Measurements from ENCODE around the gene MAFG.

- TF ChIP-seq CTCF (IDR thresholded peaks at IDR 0.05) = no peak
- TF ChIP-seq POLR2A (IDR thresholded peaks at IDR 0.05) = no peak
- TF ChIP-seq EP300 (IDR thresholded peaks at IDR 0.05) = no peak
- TF ChIP-seq POLR2AphosphoS5 (IDR thresholded peaks at IDR 0.05) = no peak
Observed at GRCh38 chr17:81967244-81967532, 39.7 kb upstream of the MAFG start.

Data from sigmoid colon (tissue), 4 donors.